SU-DHL-6 (cell line): ENCODE results near the gene CABP7.

Experiments used
- CTCF ChIP-seq: fragments of 200-600 bp; sonication (generic); IDR thresholded peaks from one replicate; pipeline ENCODE4 v1.5.1; 2017; ENCODE audit warnings: antibody characterized with exemption, mild to moderate bottlenecking, low read length, moderate library complexity; ENCODE audit not compliant: insufficient read depth, poor library complexity, severe bottlenecking
- EZH2phosphoT487 ChIP-seq: fragments of 200-600 bp; sonication (generic), shearing (Covaris generic); conservative IDR thresholded peaks from 2 replicates; pipeline ENCODE4 v1.6.1; 2018; ENCODE audit warnings: mild to moderate bottlenecking, antibody characterized with exemption, low read length, moderate library complexity, mixed read lengths

- TF ChIP-seq CTCF (no peak), EZH2phosphoT487 (no peak)
These were observed 2.8 kb upstream of the CABP7 start for GRCh38 chr22:29716814-29717545.
